ENCODE data around the gene CDYL2. TPM values are rescaled to one million over a fixed set of nuclear protein-coding genes. Genes with fewer than 3 reads are reported as not detected.

CDYL2 gene
- total RNA-seq, 1 donor from 2014 or later = 9.4 TPM

GRCh38 chr16:80607204-80607603, 197.2 kb downstream of the CDYL2 start:
- no peak for DNase-seq (ENCODE audit: low spot score in 2 of 2)
- FAIRE-seq = no peak

DNA sequence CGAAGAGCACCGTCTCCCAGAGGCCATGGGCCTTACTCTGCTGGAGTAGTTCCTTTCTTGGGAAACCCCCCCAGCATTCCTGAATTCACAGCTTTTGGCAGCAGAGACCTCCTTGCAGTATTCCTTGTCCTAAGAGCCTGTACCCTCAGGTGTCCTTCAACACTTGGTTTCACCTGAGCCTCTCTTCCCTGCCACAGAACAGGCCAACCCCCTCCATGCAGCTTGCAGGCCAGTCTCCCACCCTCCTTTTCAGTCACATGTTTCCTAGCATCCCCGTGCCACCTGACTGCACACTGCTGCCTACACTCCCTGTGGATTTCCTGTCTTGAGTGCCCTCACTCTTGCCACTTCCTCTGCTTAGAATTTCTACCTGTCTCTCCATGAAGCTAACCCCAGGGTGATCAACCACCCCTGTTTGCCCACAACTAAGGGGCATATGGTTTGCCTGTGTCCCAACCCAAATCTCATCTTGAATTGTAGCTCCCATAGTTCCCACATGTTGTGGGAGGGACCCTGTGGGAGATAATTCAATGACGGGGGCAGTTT, 198.1 kb downstream of the CDYL2 start:
- DNase-seq (ENCODE audit: low spot score in 2 of 2) (no peak), FAIRE-seq (no peak)

DNA sequence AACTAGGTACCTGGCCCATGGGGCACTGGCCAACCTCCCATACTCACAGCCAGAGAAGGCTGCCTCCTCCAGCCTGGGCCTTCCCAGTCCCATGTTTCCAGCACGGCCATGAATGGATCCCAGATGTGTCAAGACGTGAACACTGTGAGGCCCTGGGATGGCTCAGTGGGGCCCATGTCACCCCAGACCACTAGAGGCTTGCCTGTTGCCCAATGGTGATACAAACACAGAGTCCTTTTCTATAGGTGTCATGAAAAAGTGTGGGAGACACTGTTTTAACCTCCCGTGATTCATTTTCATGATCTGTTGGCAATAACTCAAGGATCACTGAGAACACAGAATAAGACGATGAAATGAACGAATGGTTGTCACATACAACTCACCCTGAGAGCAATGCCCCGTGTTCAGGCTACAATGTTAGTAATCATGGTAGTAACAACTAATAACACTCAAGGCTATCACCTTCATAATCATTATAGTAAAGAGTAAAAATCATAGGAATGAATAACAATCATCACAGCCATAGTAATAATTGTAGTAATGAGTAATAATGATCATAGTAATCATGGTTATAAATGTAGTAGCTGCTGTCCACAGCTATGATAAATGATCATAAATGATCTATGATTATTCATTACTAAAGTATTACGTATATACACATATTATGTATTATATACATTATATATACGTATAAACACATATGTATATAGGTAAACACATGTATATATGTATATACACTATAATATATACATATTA, 199.6 kb downstream of the CDYL2 start:
- no peak for DNase-seq (ENCODE audit: low spot score in 2 of 2)
- no peak for FAIRE-seq

GRCh38 chr16:80602894-80603293, 201.5 kb downstream of the CDYL2 start:
- no peak for FAIRE-seq
- DNase-seq (ENCODE audit: low spot score in 2 of 2) = no peak

GRCh38 chr16:80601182-80601581, 203.2 kb downstream of the CDYL2 start:
- FAIRE-seq = no peak
- DNase-seq (ENCODE audit: low spot score in 2 of 2) = no peak

DNA sequence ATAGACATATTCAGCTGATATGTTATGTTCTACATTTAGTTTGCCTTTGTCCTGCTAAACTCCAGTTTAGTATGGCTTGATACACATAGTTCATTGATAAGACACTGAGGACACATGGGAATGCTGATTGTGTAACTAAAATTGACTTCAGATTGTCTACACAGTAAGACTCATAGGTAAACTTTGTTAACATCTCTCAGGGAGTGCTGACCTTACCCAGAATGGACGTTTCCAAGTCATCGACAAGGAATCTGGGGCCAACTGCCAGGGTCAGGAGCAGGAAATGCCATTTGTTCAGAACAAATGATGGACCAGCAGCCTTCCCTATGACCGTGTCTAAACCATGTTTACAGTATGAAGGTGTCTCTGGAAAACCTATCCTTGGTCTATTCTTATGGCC, 204.9 kb downstream of the CDYL2 start:
- DNase-seq (ENCODE audit: low spot score in 2 of 2) (no peak), FAIRE-seq (no peak)

- no peak for FAIRE-seq
- DNase-seq (ENCODE audit: low spot score in 2 of 2) = no peak
These were observed 207.7 kb downstream of the CDYL2 start for GRCh38 chr16:80596507-80597207.

- FAIRE-seq (no peak), DNase-seq (ENCODE audit: low spot score in 2 of 2) (no peak)
These were observed 209.6 kb downstream of the CDYL2 start for GRCh38 chr16:80594756-80595155.

GRCh38 chr16:80592273-80592672, 212.1 kb downstream of the CDYL2 start:
- FAIRE-seq = no peak

DNA sequence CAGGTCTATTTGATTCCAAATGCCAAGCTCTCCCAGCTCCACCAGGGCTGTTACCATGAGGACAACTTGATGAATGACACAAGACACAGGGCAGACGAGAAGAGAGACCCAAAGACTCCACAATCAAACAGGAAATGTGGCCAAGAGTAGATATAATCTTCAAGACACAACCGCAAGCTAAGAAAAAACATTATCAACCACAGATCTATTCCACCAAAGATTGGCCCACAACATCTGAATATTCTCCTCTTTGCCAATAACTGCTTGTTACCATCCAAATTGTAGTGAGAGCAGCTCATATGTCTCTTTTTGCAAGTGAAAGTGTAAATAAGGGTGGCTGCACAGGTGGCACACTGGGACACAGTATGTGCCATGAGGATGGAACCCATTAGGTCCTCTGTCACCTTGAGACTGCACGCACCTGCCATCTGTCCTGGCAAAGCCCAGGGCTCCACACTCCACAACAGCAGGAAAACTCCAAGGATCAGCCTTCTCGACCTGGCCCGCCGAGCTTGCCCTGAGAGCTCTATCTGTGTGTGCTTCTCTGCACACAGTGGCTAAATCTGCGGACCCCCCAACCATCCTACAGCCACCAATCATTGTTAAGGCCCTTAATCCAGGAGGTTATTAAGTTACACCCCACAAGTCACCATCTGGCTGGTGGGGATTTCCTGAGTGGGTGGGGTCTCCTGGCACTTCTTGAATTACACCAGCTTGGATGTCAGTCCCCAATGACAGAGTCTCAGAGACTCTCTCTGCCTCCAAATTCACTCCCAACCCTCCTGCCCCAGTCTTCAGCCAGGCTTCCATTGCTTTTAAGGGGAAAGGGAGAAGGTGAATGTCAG, 213.1 kb downstream of the CDYL2 start:
- DNase-seq (ENCODE audit: low spot score in 2 of 2) = no peak
- FAIRE-seq = no peak

More at GRCh38 chr16:80592273-80592672, 212.1 kb downstream of the CDYL2 start:
- no peak for DNase-seq (ENCODE audit: low spot score in 2 of 2)

DNA sequence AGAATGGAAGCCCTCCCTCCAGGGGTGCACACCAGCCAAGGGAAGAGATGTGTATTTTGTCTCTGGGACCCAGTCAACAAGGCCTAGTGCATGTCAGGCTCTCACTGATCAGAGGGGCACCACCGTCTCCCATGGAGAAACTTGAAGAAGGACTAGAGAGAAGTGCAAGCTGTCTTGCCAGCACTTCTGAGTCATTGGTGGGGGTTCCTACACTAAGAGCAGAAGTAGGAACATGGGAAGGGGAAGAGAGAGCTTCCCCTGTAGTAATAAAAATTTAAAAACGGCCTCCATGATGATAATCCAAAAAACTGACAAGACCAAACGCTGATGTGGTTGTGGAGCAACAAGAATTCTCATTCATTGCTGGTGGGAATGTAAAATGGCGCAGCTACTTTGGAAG, 217.3 kb downstream of the CDYL2 start:
- DNase-seq (ENCODE audit: low spot score in 2 of 2) = no peak
- no peak for FAIRE-seq

GRCh38 chr16:80586476-80586875, 217.9 kb downstream of the CDYL2 start:
- no peak for FAIRE-seq
- no peak for DNase-seq (ENCODE audit: low spot score in 2 of 2)

GRCh38 chr16:80585764-80586163, 218.6 kb downstream of the CDYL2 start:
- DNase-seq (ENCODE audit: low spot score in 2 of 2) = no peak
- FAIRE-seq = no peak

DNA sequence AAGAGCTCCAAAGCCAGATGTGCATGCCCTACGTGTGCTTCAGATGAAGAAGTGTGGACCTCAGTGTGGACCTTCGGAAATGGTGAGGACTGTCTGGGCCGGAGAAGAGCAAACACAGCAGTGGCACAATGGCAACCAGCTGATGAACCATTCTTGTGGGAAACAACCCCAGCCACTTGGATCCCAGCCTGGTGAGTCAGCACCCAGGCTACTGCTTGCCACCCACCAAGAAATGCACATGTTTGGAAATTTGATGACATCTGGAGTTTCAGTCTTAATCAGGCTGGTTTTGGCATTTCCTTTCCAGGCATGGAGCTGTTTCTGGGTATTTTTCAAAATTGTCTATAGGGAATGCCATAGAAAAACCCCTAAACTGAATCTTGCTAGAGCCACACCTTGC, 220.9 kb downstream of the CDYL2 start:
- DNase-seq (ENCODE audit: low spot score in 2 of 2) = no peak
- no peak for FAIRE-seq

GRCh38 chr16:80580109-80580832, 224.1 kb downstream of the CDYL2 start:
- DNase-seq (ENCODE audit: low spot score in 2 of 2) = no peak
- FAIRE-seq = no peak

GRCh38 chr16:80577485-80578280, 226.7 kb downstream of the CDYL2 start:
- FAIRE-seq (no peak), DNase-seq (ENCODE audit: low spot score in 2 of 2) (no peak)

GRCh38 chr16:80576343-80576912, 228.0 kb downstream of the CDYL2 start:
- DNase-seq (ENCODE audit: low spot score in 2 of 2) (no peak), FAIRE-seq (no peak)

DNA sequence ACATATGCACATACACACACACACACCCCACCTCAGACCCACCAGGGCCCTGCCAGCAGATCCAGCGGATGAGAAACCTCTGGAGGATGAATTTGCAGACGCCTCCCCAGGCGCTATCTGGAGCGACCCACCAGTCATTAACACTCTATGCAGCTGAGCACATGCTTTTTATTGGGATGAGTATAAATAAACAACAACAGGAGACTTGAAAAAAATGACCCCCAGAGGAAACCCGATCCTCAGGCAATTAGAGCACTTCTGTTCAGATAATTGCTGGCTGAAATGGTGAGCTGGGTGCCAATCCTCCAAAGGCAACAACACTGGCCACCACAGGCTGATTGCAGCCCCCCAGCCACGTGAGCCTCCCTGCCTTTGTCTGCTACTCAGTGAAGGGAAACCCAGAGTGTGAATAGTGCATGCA, 230.7 kb downstream of the CDYL2 start:
- no peak for DNase-seq (ENCODE audit: low spot score in 2 of 2)

GRCh38 chr16:80570106-80570478, 234.3 kb downstream of the CDYL2 start:
- FAIRE-seq (no peak), DNase-seq (ENCODE audit: low spot score in 2 of 2) (no peak)

More for the DNA sequence above, 230.7 kb downstream of the CDYL2 start:
- FAIRE-seq = no peak
